ENCODE measurements around the gene TNFSF13B.
"Not testable (repeated sequence)": the region's sequence is repeated elsewhere in the genome, so short reads cannot be mapped to it uniquely, and the experiment has no call there.

The TNFSF13B gene

DNA sequence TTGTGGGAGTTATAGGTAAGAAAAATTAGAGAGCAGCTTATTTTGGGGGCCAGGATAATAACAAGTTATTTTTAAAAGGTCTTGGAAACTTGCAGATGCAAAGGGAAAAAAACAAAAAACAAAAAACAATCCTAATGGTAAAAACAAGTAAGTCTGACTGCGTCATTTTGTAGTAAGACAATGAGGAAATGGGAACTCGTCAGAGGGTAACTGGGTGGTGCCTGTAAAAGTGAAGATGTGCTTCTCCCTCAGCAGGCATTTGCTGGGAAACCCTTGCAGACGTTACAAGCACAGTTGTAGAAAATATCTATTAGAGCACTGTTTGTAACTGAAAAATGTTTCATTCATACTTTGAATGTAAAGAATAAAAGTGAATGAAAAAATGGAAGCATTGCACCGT is 2.2 kb upstream of the TNFSF13B start:
- Histone ChIP-seq H3K4me3 (ENCODE audit: low read length) (no peak overlapping the region), H3K9me3 (ENCODE audit: control insufficient read depth, low read depth, low read length) (no peaks in the 10 kb centered on the region), H3K36me3 (ENCODE audit: control insufficient read depth, low read depth, low read length) (no peaks in the 10 kb centered on the region), H3K4me1 (ENCODE audit: control insufficient read depth, low read depth, low read length) (no peaks in the 10 kb centered on the region), H3K27me3 (ENCODE audit: control insufficient read depth, insufficient read depth, low read length) (no peaks in the 10 kb centered on the region), H3K9ac (ENCODE audit: low read length) (no peak overlapping the region), H3K27ac (ENCODE audit: low read length) (no peak overlapping the region)

DNA sequence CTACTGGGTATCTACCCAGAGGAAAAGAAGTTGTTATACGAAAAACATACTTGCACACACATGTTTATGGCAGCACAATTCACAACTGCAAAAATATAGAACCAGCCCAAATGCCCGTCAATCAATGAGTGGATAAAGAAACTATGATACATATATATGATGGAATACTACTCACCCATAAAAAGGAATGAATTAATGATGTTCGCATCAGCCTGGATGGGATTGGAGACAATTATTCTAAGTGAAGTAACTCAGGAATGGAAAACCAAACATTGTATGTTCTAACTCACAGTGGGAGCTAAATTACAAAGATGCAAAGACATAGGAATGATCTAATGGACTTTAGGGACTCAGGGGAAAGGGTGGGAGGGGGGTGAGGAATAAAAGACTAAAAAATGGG is 1.7 kb upstream of the TNFSF13B start:
- not testable (repeated sequence) for H3K27ac ChIP-seq (ENCODE audit: low read length); H3K4me1 ChIP-seq (ENCODE audit: control insufficient read depth, low read depth, low read length); H3K9me3 ChIP-seq (ENCODE audit: control insufficient read depth, low read depth, low read length); H3K9ac ChIP-seq (ENCODE audit: low read length); H3K4me3 ChIP-seq (ENCODE audit: low read length); H3K27me3 ChIP-seq (ENCODE audit: control insufficient read depth, insufficient read depth, low read length); H3K36me3 ChIP-seq (ENCODE audit: control insufficient read depth, low read depth, low read length)

DNA sequence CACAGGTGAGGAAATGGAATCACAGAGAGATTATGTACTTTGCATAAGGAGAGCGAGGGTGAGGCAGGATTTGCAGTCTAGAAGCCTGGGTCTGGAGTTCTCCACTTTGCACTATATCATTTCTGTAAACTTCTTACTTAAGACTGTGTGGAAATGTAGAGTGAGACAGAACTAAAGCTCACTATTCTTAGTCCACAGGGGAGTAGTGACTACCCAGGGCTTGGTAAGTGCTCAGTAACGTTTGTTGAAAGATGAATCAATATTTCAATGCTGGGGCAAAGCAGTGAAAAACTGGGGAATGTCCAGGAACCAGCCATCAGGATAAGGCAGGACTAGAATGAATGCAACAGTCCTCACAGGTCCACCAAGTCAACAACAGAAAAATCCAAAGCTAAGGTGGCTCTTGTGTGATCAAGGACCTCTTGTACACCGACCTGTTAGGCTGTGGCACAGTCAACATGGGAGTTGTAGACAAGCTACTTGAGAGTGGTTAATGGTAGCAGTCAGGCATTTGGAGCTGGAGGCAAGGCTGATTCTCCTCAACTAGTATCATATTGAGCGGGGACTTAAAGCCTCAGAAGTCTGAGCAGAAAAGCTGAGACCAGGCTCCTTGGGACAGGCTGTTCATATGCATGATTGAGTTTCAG is 929 bp upstream of the TNFSF13B start:
- Histone ChIP-seq H3K4me1 (ENCODE audit: control insufficient read depth, low read depth, low read length) (no peaks in the 10 kb centered on the region), H3K36me3 (ENCODE audit: control insufficient read depth, low read depth, low read length) (no peaks in the 10 kb centered on the region), H3K27me3 (ENCODE audit: control insufficient read depth, insufficient read depth, low read length) (no peaks in the 10 kb centered on the region), H3K27ac (ENCODE audit: low read length) (no peak overlapping the region), H3K9ac (ENCODE audit: low read length) (no peak overlapping the region), H3K9me3 (ENCODE audit: control insufficient read depth, low read depth, low read length) (no peaks in the 10 kb centered on the region), H3K4me3 (ENCODE audit: low read length) (no peak overlapping the region)

DNA sequence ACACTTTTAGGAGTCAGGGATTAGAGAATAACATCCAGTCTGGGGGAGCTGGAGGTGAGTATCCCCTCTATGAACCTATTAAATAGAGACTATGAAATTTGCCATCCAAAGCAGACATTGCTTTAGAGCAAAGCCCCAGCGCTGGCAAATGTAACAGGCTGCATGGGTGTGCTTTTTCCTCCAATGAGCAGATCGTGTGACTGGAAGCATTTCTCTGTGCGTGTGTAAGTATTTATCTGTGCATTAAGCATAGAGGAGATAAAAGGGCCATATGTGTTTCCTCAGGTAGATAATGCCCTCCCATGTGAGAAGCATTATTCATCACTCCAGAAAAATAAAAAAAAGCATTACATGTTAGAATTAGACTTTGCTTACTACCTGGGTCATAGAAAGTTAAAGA is 924 bp downstream of the TNFSF13B start:
- Histone ChIP-seq H3K9me3 (ENCODE audit: control insufficient read depth, low read depth, low read length) (no peaks in the 10 kb centered on the region), H3K27ac (ENCODE audit: low read length) (no peak overlapping the region), H3K4me1 (ENCODE audit: control insufficient read depth, low read depth, low read length) (no peaks in the 10 kb centered on the region), H3K9ac (ENCODE audit: low read length) (no peak overlapping the region), H3K27me3 (ENCODE audit: control insufficient read depth, insufficient read depth, low read length) (no peaks in the 10 kb centered on the region), H3K36me3 (ENCODE audit: control insufficient read depth, low read depth, low read length) (no peaks in the 10 kb centered on the region), H3K4me3 (ENCODE audit: low read length) (no peak overlapping the region)

DNA sequence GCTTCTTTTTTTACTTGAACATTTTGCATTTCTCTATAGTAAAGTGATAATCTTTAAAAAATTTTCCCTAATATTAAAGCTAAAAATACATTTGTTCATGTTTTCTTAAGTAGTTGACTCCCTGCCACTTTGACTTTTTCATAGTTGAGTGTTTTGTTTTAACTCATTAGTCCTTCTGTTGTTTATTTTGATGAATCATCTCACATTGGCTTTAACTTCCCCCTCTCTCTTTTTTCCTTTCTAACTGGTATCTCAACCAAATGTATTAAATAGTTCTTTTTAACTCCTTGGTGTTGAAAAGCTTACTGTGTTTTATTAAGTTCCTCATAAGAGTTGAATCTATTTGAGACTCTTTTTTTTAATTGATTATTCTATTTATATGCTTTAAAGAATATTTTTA is 2.8 kb downstream of the TNFSF13B start:
- Histone ChIP-seq H3K4me1 (ENCODE audit: control insufficient read depth, low read depth, low read length) (no peaks in the 10 kb centered on the region), H3K27me3 (ENCODE audit: control insufficient read depth, insufficient read depth, low read length) (no peaks in the 10 kb centered on the region), H3K9ac (ENCODE audit: low read length) (no peak overlapping the region), H3K36me3 (ENCODE audit: control insufficient read depth, low read depth, low read length) (no peaks in the 10 kb centered on the region), H3K27ac (ENCODE audit: low read length) (no peak overlapping the region), H3K9me3 (ENCODE audit: control insufficient read depth, low read depth, low read length) (no peaks in the 10 kb centered on the region), H3K4me3 (ENCODE audit: low read length) (no peak overlapping the region)

DNA sequence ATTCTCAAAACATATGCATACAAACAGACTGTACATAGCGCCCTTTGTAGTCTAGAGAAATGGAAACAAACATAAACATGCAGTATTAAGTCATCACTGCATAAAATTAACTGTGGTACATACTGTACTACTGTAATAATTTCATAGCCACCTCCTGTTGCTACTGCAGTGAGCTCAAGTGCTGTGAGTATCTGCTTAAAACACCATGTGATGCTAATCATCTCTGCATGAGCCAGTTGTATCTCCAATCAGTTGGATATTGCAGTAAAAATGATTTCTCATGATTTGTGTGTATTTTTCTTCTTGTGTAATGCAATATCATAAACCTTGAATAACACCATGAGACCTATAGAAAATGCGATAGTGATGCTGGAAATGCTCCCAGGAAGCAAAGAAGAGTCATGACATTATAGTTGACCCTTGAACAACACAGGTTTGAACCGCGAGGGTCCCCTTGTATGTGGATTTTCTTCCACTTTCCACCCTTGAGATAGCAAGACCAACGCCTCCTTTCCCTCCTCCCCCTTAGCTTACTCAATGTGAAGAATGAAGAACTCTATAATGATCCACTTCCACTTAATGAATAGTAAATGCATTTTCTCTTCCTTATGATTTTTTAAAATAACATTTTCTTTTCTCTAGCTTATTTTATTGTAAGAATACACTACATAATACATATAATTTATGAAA is 4.1 kb downstream of the TNFSF13B start:
- H3K27ac ChIP-seq (ENCODE audit: low read length) = no peak overlapping the region
- H3K4me3 ChIP-seq (ENCODE audit: low read length) = no peak overlapping the region

DNA sequence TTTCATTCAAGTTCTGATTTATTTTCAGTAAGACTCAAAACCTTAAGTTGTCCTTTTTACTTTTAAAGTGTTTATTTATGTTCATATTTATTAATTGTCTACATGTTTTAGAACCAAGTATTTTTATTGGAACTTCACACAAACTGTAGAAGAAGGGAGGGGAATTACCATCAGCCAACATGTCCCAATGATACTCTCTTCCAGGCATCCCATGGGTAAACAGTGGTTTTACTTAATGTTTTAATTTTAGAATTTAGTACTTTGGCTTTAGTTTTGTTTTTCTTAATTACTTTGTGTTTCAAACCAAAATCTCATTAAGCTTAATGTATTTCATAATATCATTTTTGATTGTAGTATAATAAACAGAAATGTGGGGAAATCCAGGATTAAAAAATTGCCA is 5.2 kb downstream of the TNFSF13B start:
- no peaks in the 10 kb centered on the region for H3K4me1 ChIP-seq (ENCODE audit: control insufficient read depth, low read depth, low read length)
- no peaks in the 10 kb centered on the region for H3K36me3 ChIP-seq (ENCODE audit: control insufficient read depth, low read depth, low read length)
- no peak overlapping the region for H3K27ac ChIP-seq (ENCODE audit: low read length)
- H3K9me3 ChIP-seq (ENCODE audit: control insufficient read depth, low read depth, low read length) = no peaks in the 10 kb centered on the region
- H3K4me3 ChIP-seq (ENCODE audit: low read length) = no peak overlapping the region
- no peaks in the 10 kb centered on the region for H3K27me3 ChIP-seq (ENCODE audit: control insufficient read depth, insufficient read depth, low read length)
- no peak overlapping the region for H3K9ac ChIP-seq (ENCODE audit: low read length)

More for the DNA sequence above, 4.1 kb downstream of the TNFSF13B start:
- Histone ChIP-seq H3K9me3 (ENCODE audit: control insufficient read depth, low read depth, low read length) (no peaks in the 10 kb centered on the region), H3K4me1 (ENCODE audit: control insufficient read depth, low read depth, low read length) (no peaks in the 10 kb centered on the region), H3K9ac (ENCODE audit: low read length) (no peak overlapping the region), H3K36me3 (ENCODE audit: control insufficient read depth, low read depth, low read length) (no peaks in the 10 kb centered on the region), H3K27me3 (ENCODE audit: control insufficient read depth, insufficient read depth, low read length) (no peaks in the 10 kb centered on the region)

DNA sequence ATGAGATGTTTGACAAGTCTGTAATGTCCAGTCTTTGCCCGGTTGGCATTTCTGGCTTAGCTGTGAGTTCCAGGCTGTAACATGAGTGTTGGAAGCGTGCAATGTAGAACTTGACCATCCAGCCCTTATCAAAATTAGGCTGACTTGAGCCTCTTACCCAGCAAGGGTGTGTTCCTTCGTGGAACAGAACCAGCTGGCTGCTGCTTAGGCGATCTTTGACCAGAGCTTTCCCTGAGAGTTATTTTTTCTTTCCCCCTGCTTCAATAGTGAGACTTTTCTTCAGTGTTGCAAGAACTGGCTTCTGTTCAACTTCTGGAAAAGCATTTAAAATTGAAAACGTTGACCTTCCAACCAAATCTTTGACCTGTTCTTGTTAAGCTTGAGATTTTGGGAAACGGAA is 6.5 kb downstream of the TNFSF13B start:
- no peaks in the 10 kb centered on the region for H3K4me1 ChIP-seq (ENCODE audit: control insufficient read depth, low read depth, low read length)
- no peak overlapping the region for H3K4me3 ChIP-seq (ENCODE audit: low read length)
- no peak overlapping the region for H3K27ac ChIP-seq (ENCODE audit: low read length)
- H3K27me3 ChIP-seq (ENCODE audit: control insufficient read depth, insufficient read depth, low read length) = no peaks in the 10 kb centered on the region
- H3K9me3 ChIP-seq (ENCODE audit: control insufficient read depth, low read depth, low read length) = no peaks in the 10 kb centered on the region
- no peaks in the 10 kb centered on the region for H3K36me3 ChIP-seq (ENCODE audit: control insufficient read depth, low read depth, low read length)
- H3K9ac ChIP-seq (ENCODE audit: low read length) = no peak overlapping the region

DNA sequence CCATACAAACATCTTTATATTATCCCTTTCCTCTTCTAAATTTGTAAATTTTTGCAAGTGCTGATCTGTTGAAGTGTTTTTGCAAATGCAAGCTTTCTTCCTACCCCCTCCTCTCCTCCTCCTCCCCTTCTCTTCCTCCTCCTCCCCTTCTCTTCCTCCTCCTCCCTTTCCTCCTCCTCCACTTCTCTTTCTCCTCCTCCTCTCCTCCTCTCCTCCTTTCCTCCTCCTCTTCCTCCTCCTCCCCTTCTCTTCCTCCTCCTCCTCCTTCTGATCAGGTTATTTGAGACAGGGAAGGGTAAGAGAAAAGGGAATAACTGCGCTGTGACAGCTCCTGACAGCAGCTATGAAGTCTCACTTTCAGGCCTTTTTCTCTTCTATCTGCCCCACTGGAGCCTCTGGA is 8.9 kb downstream of the TNFSF13B start:
- Histone ChIP-seq H3K9ac (ENCODE audit: low read length) (no peak overlapping the region), H3K4me3 (ENCODE audit: low read length) (no peak overlapping the region), H3K27ac (ENCODE audit: low read length) (no peak overlapping the region), H3K9me3 (ENCODE audit: control insufficient read depth, low read depth, low read length) (no peaks in the 10 kb centered on the region), H3K4me1 (ENCODE audit: control insufficient read depth, low read depth, low read length) (no peaks in the 10 kb centered on the region), H3K36me3 (ENCODE audit: control insufficient read depth, low read depth, low read length) (no peaks in the 10 kb centered on the region), H3K27me3 (ENCODE audit: control insufficient read depth, insufficient read depth, low read length) (no peaks in the 10 kb centered on the region)

DNA sequence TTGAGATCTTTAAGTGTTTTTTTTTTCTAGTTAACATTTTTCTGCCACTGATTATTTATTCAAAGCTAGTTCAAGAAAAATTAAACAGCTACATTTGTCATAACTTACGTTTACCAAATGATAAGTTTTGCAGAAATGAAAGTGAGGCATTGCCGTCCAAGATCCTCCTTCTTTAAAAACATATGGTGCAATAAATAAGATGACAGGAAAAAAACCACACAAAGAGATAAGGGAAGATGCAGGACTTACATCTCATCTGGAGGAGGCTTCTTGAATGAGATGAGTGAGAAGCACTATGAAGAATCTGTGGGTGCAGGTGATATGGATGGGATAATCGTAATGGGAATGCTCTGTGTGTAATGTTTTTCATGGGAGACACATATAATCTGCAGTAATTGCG is 12.4 kb downstream of the TNFSF13B start:
- H3K27me3 ChIP-seq (ENCODE audit: control insufficient read depth, insufficient read depth, low read length) = no peaks in the 10 kb centered on the region
- no peak overlapping the region for H3K27ac ChIP-seq (ENCODE audit: low read length)
- no peaks in the 10 kb centered on the region for H3K9me3 ChIP-seq (ENCODE audit: control insufficient read depth, low read depth, low read length)
- H3K9ac ChIP-seq (ENCODE audit: low read length) = no peak overlapping the region
- no peak overlapping the region for H3K4me3 ChIP-seq (ENCODE audit: low read length)
- no peaks in the 10 kb centered on the region for H3K36me3 ChIP-seq (ENCODE audit: control insufficient read depth, low read depth, low read length)
- H3K4me1 ChIP-seq (ENCODE audit: control insufficient read depth, low read depth, low read length) = no peaks in the 10 kb centered on the region

DNA sequence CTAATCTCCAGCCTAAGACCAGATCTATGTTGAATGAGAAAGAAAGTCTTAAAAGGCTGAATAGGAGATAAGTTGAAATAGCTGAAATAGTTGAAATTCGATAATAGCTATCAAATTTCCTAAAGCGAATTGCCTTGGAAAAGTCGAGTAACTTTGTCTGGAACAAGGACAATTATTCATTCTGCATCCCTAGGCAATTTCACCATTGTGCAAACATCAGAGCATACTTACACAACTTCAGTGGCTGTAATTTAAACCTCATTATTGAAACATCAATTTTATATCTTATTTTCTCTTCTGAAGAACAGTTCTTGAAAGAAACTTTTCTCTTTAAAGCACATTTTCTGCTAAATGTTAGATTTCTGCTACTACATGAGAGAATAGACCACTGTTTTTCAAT is 13.6 kb downstream of the TNFSF13B start:
- H3K27me3 ChIP-seq (ENCODE audit: control insufficient read depth, insufficient read depth, low read length) = no peaks in the 10 kb centered on the region
- H3K4me3 ChIP-seq (ENCODE audit: low read length) = no peak overlapping the region
- H3K9ac ChIP-seq (ENCODE audit: low read length) = no peak overlapping the region
- no peaks in the 10 kb centered on the region for H3K9me3 ChIP-seq (ENCODE audit: control insufficient read depth, low read depth, low read length)
- no peaks in the 10 kb centered on the region for H3K4me1 ChIP-seq (ENCODE audit: control insufficient read depth, low read depth, low read length)
- H3K27ac ChIP-seq (ENCODE audit: low read length) = no peak overlapping the region
- H3K36me3 ChIP-seq (ENCODE audit: control insufficient read depth, low read depth, low read length) = no peaks in the 10 kb centered on the region

DNA sequence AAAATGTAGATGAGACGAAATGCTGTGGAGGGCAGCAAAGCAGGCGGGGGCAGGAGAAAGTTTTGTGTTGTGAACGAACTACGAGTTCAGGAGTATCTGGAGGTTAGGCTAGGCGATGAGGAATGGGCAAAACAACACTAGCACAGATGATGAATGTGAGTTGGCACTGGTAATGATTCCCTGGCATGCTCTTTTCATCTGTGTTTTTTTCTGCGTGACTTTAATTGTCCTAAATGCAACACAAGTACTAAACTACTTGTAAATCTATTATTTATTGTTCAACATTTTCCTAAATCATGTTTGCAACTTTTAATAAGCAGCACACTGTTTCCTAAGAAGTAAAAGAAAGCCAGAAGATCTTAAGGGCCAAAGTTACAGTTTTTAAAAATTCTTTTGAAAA is 19.2 kb downstream of the TNFSF13B start:
- no peak overlapping the region for H3K9ac ChIP-seq (ENCODE audit: low read length)
- H3K36me3 ChIP-seq (ENCODE audit: control insufficient read depth, low read depth, low read length) = no peaks in the 10 kb centered on the region
- H3K9me3 ChIP-seq (ENCODE audit: control insufficient read depth, low read depth, low read length) = no peaks in the 10 kb centered on the region
- no peaks in the 10 kb centered on the region for H3K27me3 ChIP-seq (ENCODE audit: control insufficient read depth, insufficient read depth, low read length)
- no peak overlapping the region for H3K27ac ChIP-seq (ENCODE audit: low read length)
- H3K4me1 ChIP-seq (ENCODE audit: control insufficient read depth, low read depth, low read length) = no peaks in the 10 kb centered on the region
- H3K4me3 ChIP-seq (ENCODE audit: low read length) = no peak overlapping the region

All from iPS-18a (cell line).